Kidney (tissue), 14 donors: ENCODE measurements around the gene YWHAE. TPM values are rescaled to one million over a fixed set of nuclear protein-coding genes. Genes with fewer than 3 reads are reported as not detected.

ENCODE experiments used
- DNase-seq, 5 donors: peaks; one replicate each; pipeline ENCODE4 v3.0.0-alpha.2; 2013 to 2020
- FAIRE-seq: peaks from 2 replicates; lab custom pipeline; 2012; peaks lifted over from hg19 to GRCh38; lab: Jason Lieb, UNC
- H3K27ac ChIP-seq, 2 donors: one replicate each; pipeline ENCODE4 v1.7.0; 2013; ENCODE audit warnings: low read depth in 2 of 2, low read length in 2 of 2, inconsistent platforms in 1 of 2
- H3K27me3 ChIP-seq: one replicate; pipeline ENCODE4 v1.7.1; 2013; ENCODE audit warnings: low read length, inconsistent platforms; ENCODE audit not compliant: control insufficient read depth, insufficient read depth
- H3K36me3 ChIP-seq, 3 donors: one replicate each; pipeline versions ENCODE4 v1.7.0 to v1.7.1; 2013; ENCODE audit warnings: low read length in 3 of 3, control low read depth in 1 of 3, inconsistent platforms in 1 of 3; ENCODE audit not compliant: insufficient read depth in 3 of 3, control insufficient read depth in 2 of 3
- H3K4me1 ChIP-seq, 3 donors: one replicate each; pipeline versions ENCODE4 v1.7.0 to v1.7.1; 2013; ENCODE audit warnings: low read length in 3 of 3, inconsistent platforms in 1 of 3, low read depth in 1 of 3; ENCODE audit not compliant: control insufficient read depth in 2 of 3, insufficient read depth in 2 of 3
- H3K4me3 ChIP-seq, 3 donors: one replicate each; pipeline versions ENCODE4 v1.7.0 to v1.8.1; 2013; ENCODE audit warnings: low read length in 3 of 3, control low read depth in 1 of 3, inconsistent platforms in 1 of 3
- H3K9ac ChIP-seq, 3 donors: one replicate each; pipeline versions ENCODE4 v1.7.0 to v1.7.1; 2013; ENCODE audit warnings: low read length in 3 of 3, control low read depth in 1 of 3, inconsistent platforms in 1 of 3
- H3K9me3 ChIP-seq, 3 donors: one replicate each; pipeline versions ENCODE4 v1.7.0 to v1.7.1; 2013; ENCODE audit warnings: low read length in 3 of 3, control low read depth in 1 of 3, inconsistent platforms in 1 of 3; ENCODE audit not compliant: control insufficient read depth in 2 of 3, insufficient read depth in 1 of 3
- CTCF ChIP-seq: IDR thresholded peaks from 3 replicates; pipeline ENCODE4 v1.5.1; 2012; ENCODE audit warnings: mild to moderate bottlenecking, moderate library complexity, borderline replicate concordance; ENCODE audit not compliant: insufficient read depth; ENCODE audit errors: extremely low read depth
- intact Hi-C: fragments of 100-400 bp; cut with DNase I; formaldehyde crosslinking; loops from one replicate; pipeline ENCODE4 v1.11.1; 2022
- polyA plus RNA-seq: library from polyadenylated mRNA; stranded (reverse); fragments of 350-450 nt; fragmentation: Illumina TruSeq; extraction: RNeasy Lipid Tissue Mini Kit (QIAGEN cat#74804); gene quantifications from one replicate; pipeline ENCODE4 v1.2.3, GENCODE V29; 2014; ENCODE audit warnings: low read depth, low replicate concordance; ENCODE audit not compliant: insufficient read depth
- total RNA-seq: library from RNA; stranded (reverse); fragmentation: NEBNext Ultra II Directional; extraction: Animal tissue kit (Norgen Biotek cat#: 25700); gene quantifications from one replicate; pipeline ENCODE4 v1.2.1, GENCODE V29; 2021
- donor health status: control.
- donor health status: control.
- donor health status: control.
- donor health status: control.
- donor health status: control.
- donor health status: DM: yes; HTN: yes; CAD: no.
- donor health status: Normal renal cell carcinoma (clear cell type).

YWHAE gene
- total and polyA plus RNA-seq, 2 donors from 2014 or later, result 495 to 591 TPM

DNA sequence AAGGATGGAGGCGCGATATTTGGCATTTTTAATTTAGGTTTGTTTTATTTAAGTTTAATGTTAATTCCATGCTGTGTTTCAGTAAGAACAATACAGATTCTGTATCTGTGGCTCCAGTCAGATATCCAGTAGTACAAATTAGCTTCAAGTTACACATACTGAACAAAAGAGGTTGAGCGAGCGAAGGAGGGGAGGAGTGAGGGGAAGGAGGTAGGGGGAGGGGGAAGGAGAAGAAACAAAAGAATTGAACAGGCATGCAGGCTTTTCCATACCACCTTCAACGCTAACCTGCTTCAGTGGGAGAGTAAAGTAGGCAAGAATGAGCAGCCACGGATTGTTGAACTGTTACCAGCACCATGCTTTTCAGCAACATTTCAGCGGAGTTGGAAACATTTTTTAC, 55.5 kb downstream of the YWHAE start:
- no peak overlapping the region for H3K9ac ChIP-seq
- intact Hi-C loops, result no loop called here
- no peaks in the 10 kb centered on the region for H3K27me3 ChIP-seq
- H3K4me1 ChIP-seq, result peaks cover 3 to 7% (median 4%) of the 10 kb centered on the region in 3 donors
- H3K27ac ChIP-seq, result no peak overlapping the region
- DNase-seq, result no peak
- FAIRE-seq, result no peak
- H3K36me3 ChIP-seq, result peaks cover 5 to 17% (median 14%) of the 10 kb centered on the region in 3 donors
- H3K9me3 ChIP-seq, result no peaks in the 10 kb centered on the region
- TF ChIP-seq CTCF, result no peak
- H3K4me3 ChIP-seq, result no peak overlapping the region

- DNase-seq (no peak), FAIRE-seq (no peak)
- no peak overlapping the region for H3K9ac ChIP-seq
- no peak overlapping the region for H3K27ac ChIP-seq
- TF ChIP-seq CTCF, result no peak
- no peaks in the 10 kb centered on the region for H3K27me3 ChIP-seq
- H3K36me3 ChIP-seq, result peaks cover 5 to 17% (median 14%) of the 10 kb centered on the region in 3 donors
- H3K4me1 ChIP-seq, result peaks cover 3 to 7% (median 4%) of the 10 kb centered on the region in 3 donors
- no peaks in the 10 kb centered on the region for H3K9me3 ChIP-seq
- H3K4me3 ChIP-seq, result no peak overlapping the region
- intact Hi-C loops, result no loop called here
These were observed 56.5 kb downstream of the YWHAE start for GRCh38 chr17:1343554-1343953.

- no peak overlapping the region for H3K9ac ChIP-seq
- intact Hi-C loops, result no loop called here
- TF ChIP-seq CTCF, result no peak
- peaks cover 2 to 17% (median 8%) of the 10 kb centered on the region in 3 donors for H3K36me3 ChIP-seq
- no peak overlapping the region for H3K27ac ChIP-seq
- no peaks in the 10 kb centered on the region for H3K4me1 ChIP-seq
- no peaks in the 10 kb centered on the region for H3K27me3 ChIP-seq
- no peaks in the 10 kb centered on the region for H3K9me3 ChIP-seq
- DNase-seq (no peak), FAIRE-seq (no peak)
- H3K4me3 ChIP-seq, result no peak overlapping the region
These were observed 59.7 kb downstream of the YWHAE start for GRCh38 chr17:1340371-1340770.

GRCh38 chr17:1331708-1332107, 68.3 kb downstream of the YWHAE start:
- intact Hi-C loops, result no loop called here
- Histone ChIP-seq H3K4me3 (no peak overlapping the region), H3K9me3 (no peaks in the 10 kb centered on the region), H3K27me3 (no peaks in the 10 kb centered on the region), H3K27ac (no peak overlapping the region), H3K36me3 (no peaks in the 10 kb centered on the region), H3K4me1 (no peaks in the 10 kb centered on the region), H3K9ac (no peak overlapping the region)
- no peak for TF ChIP-seq CTCF
- DNase-seq (no peak), FAIRE-seq (no peak)
